ENCODE results near the gene CCDC30.

The CCDC30 gene

DNA sequence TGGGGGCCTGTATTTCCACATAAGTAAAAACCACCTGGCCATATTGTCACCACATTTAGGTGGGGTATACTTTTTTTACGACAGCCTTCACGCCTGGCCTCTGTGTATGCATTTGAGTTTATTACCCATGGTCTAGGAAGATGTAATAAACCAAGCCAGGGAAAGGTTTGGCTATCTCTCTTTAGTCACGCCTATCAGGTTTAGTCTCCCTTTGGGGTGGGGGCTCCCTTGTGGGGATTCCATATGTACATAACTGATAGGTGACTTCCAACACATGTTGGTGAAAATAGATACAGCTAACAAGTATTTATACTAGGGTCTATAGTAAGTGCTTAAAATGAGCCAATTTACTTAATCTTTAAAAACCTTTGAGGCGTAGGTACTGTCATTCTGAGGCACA, 223.3 kb downstream of the CCDC30 start:
- Histone ChIP-seq H3K4me3 (ENCODE audit: low read depth, low read length) (no peak overlapping the region), H3K4me1 (peaks cover 8% of the 10 kb centered on the region), H3K36me3 (ENCODE audit: control insufficient read depth, insufficient read depth, low read length) (no peaks in the 10 kb centered on the region), H2AFZ (no peak overlapping the region), H3K27ac (no peak overlapping the region), H3K79me2 (peaks cover 43% of the 10 kb centered on the region), H3K4me2 (ENCODE audit: low read length) (no peak overlapping the region), H3K27me3 (ENCODE audit: control insufficient read depth, insufficient read depth, low read length) (no peaks in the 10 kb centered on the region), H3K9ac (no peak overlapping the region), H3K9me3 (ENCODE audit: control insufficient read depth, low read length) (no peaks in the 10 kb centered on the region)
- TF ChIP-seq, protein P1, sequence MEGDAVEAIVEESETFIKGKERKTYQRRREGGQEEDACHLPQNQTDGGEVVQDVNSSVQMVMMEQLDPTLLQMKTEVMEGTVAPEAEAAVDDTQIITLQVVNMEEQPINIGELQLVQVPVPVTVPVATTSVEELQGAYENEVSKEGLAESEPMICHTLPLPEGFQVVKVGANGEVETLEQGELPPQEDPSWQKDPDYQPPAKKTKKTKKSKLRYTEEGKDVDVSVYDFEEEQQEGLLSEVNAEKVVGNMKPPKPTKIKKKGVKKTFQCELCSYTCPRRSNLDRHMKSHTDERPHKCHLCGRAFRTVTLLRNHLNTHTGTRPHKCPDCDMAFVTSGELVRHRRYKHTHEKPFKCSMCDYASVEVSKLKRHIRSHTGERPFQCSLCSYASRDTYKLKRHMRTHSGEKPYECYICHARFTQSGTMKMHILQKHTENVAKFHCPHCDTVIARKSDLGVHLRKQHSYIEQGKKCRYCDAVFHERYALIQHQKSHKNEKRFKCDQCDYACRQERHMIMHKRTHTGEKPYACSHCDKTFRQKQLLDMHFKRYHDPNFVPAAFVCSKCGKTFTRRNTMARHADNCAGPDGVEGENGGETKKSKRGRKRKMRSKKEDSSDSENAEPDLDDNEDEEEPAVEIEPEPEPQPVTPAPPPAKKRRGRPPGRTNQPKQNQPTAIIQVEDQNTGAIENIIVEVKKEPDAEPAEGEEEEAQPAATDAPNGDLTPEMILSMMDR (IDR thresholded peaks at IDR 0.05): no peak

DNA sequence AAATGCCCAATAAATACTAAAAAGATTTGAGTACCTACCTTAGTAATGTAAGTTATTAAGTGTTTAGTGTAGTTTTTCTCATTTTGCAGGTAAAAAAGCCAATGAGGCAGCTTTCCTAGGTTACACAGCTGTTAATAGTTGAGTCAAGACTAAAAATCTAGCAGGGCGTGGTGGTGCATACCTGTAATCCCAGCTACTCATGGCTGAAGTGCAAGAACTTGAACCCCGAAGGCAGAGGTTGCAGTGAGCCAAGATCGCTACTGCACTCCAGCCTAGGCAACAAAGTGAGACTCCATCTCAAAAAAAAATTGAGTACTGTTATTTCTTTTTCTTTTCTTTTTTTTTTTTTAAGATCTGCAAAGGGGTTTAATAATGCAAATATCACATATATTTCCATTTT, 226.8 kb downstream of the CCDC30 start:
- Histone ChIP-seq H3K9ac (no peak overlapping the region), H3K79me2 (peaks cover 29% of the 10 kb centered on the region), H3K4me2 (ENCODE audit: low read length) (no peak overlapping the region), H3K4me3 (ENCODE audit: low read depth, low read length) (no peak overlapping the region), H2AFZ (no peak overlapping the region), H3K27me3 (ENCODE audit: control insufficient read depth, insufficient read depth, low read length) (no peaks in the 10 kb centered on the region), H3K4me1 (peaks cover under 1% of the 10 kb centered on the region), H3K36me3 (ENCODE audit: control insufficient read depth, insufficient read depth, low read length) (no peaks in the 10 kb centered on the region), H3K27ac (no peak overlapping the region), H3K9me3 (ENCODE audit: control insufficient read depth, low read length) (no peaks in the 10 kb centered on the region)
- TF ChIP-seq, protein P1 (IDR thresholded peaks at IDR 0.05): no peak

DNA sequence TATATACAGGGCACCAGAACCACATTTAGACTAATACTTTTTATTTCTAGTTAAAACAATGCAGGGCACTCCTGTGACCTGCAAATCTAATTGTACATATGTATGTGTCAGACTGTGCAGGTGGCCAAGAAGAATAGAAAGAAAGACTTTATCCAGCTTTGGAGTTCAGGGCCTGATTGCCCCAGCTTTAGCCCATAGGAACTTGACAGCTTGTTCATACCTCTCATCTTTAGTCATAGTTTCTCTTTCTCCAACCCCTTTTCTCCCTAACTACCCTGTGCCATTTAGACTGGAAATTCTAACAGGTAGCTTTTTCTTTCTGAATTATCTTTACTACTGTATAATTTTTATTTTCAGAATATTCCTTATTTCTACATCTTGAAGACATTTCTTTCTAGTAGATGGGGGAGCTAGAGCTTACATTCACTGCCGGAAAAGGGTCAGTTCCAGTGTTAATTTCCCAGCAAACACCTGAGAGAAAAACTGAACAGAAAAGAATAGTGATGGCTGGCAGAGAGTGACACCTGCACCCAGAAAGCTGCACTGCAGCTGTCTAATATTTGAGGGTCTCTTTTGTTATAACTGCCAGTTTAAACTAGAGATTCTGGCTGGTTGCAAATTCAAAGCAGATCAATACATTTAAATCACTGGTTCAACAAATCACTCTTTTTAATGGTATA, 227.5 kb downstream of the CCDC30 start:
- Histone ChIP-seq H3K9me3 (ENCODE audit: control insufficient read depth, low read length) (no peaks in the 10 kb centered on the region), H3K27me3 (ENCODE audit: control insufficient read depth, insufficient read depth, low read length) (no peaks in the 10 kb centered on the region), H3K27ac (no peak overlapping the region), H3K9ac (no peak overlapping the region), H3K79me2 (peaks cover 23% of the 10 kb centered on the region), H2AFZ (no peak overlapping the region), H3K36me3 (ENCODE audit: control insufficient read depth, insufficient read depth, low read length) (no peaks in the 10 kb centered on the region), H3K4me1 (no peaks in the 10 kb centered on the region), H3K4me2 (ENCODE audit: low read length) (no peak overlapping the region), H3K4me3 (ENCODE audit: low read depth, low read length) (no peak overlapping the region)
- TF ChIP-seq, protein P1 (IDR thresholded peaks at IDR 0.05): no peak

DNA sequence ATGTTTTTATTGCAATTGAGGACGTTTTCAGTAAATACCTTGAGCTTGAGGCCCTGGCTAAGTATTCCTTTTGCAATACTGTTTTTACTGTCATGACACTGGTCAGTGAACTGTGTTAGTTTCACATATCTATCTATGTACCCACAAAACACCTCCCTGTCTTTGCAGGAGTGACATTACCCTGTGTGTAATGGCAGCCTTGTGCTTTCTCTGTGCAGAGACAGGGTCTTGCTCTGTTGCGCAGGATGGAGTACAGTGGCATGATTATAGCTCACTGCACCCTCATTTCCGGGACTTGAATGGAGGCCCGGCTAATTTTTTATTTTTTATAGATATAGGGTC, 228.0 kb downstream of the CCDC30 start:
- Histone ChIP-seq H3K36me3 (ENCODE audit: control insufficient read depth, insufficient read depth, low read length) (no peaks in the 10 kb centered on the region), H3K4me2 (ENCODE audit: low read length) (no peak overlapping the region), H3K27me3 (ENCODE audit: control insufficient read depth, insufficient read depth, low read length) (no peaks in the 10 kb centered on the region), H3K79me2 (peaks cover 20% of the 10 kb centered on the region), H3K9ac (no peak overlapping the region), H3K4me1 (no peaks in the 10 kb centered on the region), H3K9me3 (ENCODE audit: control insufficient read depth, low read length) (no peaks in the 10 kb centered on the region), H2AFZ (no peak overlapping the region), H3K27ac (no peak overlapping the region), H3K4me3 (ENCODE audit: low read depth, low read length) (no peak overlapping the region)
- TF ChIP-seq, protein P1 (IDR thresholded peaks at IDR 0.05): no peak

DNA sequence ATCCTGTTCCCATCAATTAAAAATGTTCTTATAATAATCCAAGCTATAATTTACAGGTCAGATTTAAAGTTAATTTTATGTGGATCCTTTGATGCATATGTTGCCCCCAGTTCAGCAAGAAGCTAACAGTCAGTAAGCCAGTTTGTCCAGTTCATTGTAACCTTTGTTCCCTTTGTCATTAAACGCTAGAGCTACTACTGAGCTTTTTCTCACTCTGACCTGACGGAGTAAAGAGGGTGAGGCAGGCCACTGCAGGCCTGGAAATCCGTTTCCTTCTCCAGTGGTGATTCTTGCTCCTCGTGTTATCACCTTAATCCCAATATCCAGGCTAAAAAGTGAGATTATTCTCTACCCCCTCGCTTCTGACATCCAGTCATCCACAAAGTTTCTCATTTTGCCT, 229.4 kb downstream of the CCDC30 start:
- Histone ChIP-seq H3K36me3 (ENCODE audit: control insufficient read depth, insufficient read depth, low read length) (no peaks in the 10 kb centered on the region), H3K79me2 (peaks cover 10% of the 10 kb centered on the region), H2AFZ (no peak overlapping the region), H3K27me3 (ENCODE audit: control insufficient read depth, insufficient read depth, low read length) (no peaks in the 10 kb centered on the region), H3K9ac (no peak overlapping the region), H3K4me2 (ENCODE audit: low read length) (no peak overlapping the region), H3K4me1 (no peaks in the 10 kb centered on the region), H3K9me3 (ENCODE audit: control insufficient read depth, low read length) (no peaks in the 10 kb centered on the region), H3K4me3 (ENCODE audit: low read depth, low read length) (no peak overlapping the region), H3K27ac (no peak overlapping the region)
- TF ChIP-seq, protein P1 (IDR thresholded peaks at IDR 0.05): no peak
